ENCODE data around the gene SPINK1. TPM values are rescaled to one million over a fixed set of nuclear protein-coding genes. Genes with fewer than 3 reads are reported as not detected.
"Not testable (repeated sequence)": the region's sequence is repeated elsewhere in the genome, so short reads cannot be mapped to it uniquely, and the experiment has no call there.

Gene SPINK1
- total and polyA plus RNA-seq, 10 donors, result 0.38 to 7.1 (median 0.99) TPM; not detected in 5

- no peak overlapping the region for H3K27ac ChIP-seq
- no peaks in the 10 kb centered on the region for H3K27me3 ChIP-seq (replicated peaks in 1 of 7)
- no peaks in the 10 kb centered on the region for H3K9me3 ChIP-seq
- intact Hi-C loops (cut with DNase I; ENCODE audit: low total_unique reads), result no loop called here
- H3K4me3 ChIP-seq, result no peak overlapping the region
- H3K4me1 ChIP-seq, result no peaks in the 10 kb centered on the region
- H3K36me3 ChIP-seq, result no peaks in the 10 kb centered on the region
- no peak for TF ChIP-seq CTCF (IDR thresholded peaks at IDR 0.05 in 8 of 11, conservative IDR thresholded peaks at IDR 0.05 in 3 of 11)
- no peak for TF ChIP-seq POLR2A (IDR thresholded peaks at IDR 0.05)
- TF ChIP-seq POLR2AphosphoS5 (IDR thresholded peaks at IDR 0.05), result no peak
- DNase-seq, result no peak
Measured at GRCh38 chr5:147830035-147830434, 1.4 kb downstream of the SPINK1 start.

GRCh38 chr5:147827017-147827416, 4.5 kb downstream of the SPINK1 start:
- H3K27ac ChIP-seq; H3K27me3 ChIP-seq (replicated peaks in 1 of 7); DNase-seq; H3K9me3 ChIP-seq; H3K4me1 ChIP-seq; intact Hi-C loops (cut with DNase I; ENCODE audit: low total_unique reads); H3K4me3 ChIP-seq; H3K36me3 ChIP-seq: not testable (repeated sequence)
- 89 to 97% (median 92%) methylated on average over 5 of the region's 5 CpGs for WGBS, 5 donors

- 72 to 88% (median 83%) methylated on average over 2 of the region's 2 CpGs for whole genome bisulfite sequencing, 5 donors
- intact Hi-C loops (cut with DNase I; ENCODE audit: low total_unique reads), result no loop called here
- TF ChIP-seq CTCF (IDR thresholded peaks at IDR 0.05 in 8 of 11, conservative IDR thresholded peaks at IDR 0.05 in 3 of 11) (no peak), POLR2AphosphoS5 (IDR thresholded peaks at IDR 0.05) (no peak), POLR2A (IDR thresholded peaks at IDR 0.05) (no peak)
- Histone ChIP-seq H3K9me3 (no peaks in the 10 kb centered on the region), H3K27me3 (replicated peaks in 1 of 7) (peaks cover 0 to 7% (median 0%) of the 10 kb centered on the region in 7 donors), H3K4me1 (no peaks in the 10 kb centered on the region), H3K4me3 (no peak overlapping the region), H3K27ac (no peak overlapping the region), H3K36me3 (no peaks in the 10 kb centered on the region)
- DNase-seq, result no peak
Measured at GRCh38 chr5:147826361-147826760, 5.1 kb downstream of the SPINK1 start.

- H3K4me1 ChIP-seq, result no peaks in the 10 kb centered on the region
- H3K4me3 ChIP-seq, result no peak overlapping the region
- TF ChIP-seq CTCF (IDR thresholded peaks at IDR 0.05 in 8 of 11, conservative IDR thresholded peaks at IDR 0.05 in 3 of 11), result peak; percentile 13 to 80 (median 57)
- no peak for TF ChIP-seq POLR2AphosphoS5 (IDR thresholded peaks at IDR 0.05)
- TF ChIP-seq POLR2A (IDR thresholded peaks at IDR 0.05), result no peak
- 3 to 11% (median 11%) methylated on average over 4 of the region's 4 CpGs for WGBS, 5 donors
- no peak overlapping the region for H3K27ac ChIP-seq
- intact Hi-C loops (cut with DNase I; ENCODE audit: low total_unique reads), result loop anchor here (5.0 kb wide), 1 partner anchor 196 kb away; no protein-coding TSS in a partner anchor
- DNase-seq, result no peak
- no peaks in the 10 kb centered on the region for H3K36me3 ChIP-seq
- no peaks in the 10 kb centered on the region for H3K9me3 ChIP-seq
- peaks cover 0 to 7% (median 0%) of the 10 kb centered on the region in 7 donors for H3K27me3 ChIP-seq (replicated peaks in 1 of 7)
Measured at GRCh38 chr5:147822686-147823491, 8.6 kb downstream of the SPINK1 start.

- H3K4me3 ChIP-seq; DNase-seq; H3K36me3 ChIP-seq; H3K27ac ChIP-seq; H3K27me3 ChIP-seq (replicated peaks in 1 of 7); H3K9me3 ChIP-seq; H3K4me1 ChIP-seq: not testable (repeated sequence)
- WGBS, 5 donors, result 87 to 95% (median 92%) methylated on average over 3 of the region's 3 CpGs
- intact Hi-C loops (cut with DNase I; ENCODE audit: low total_unique reads), result loop anchor here (5.0 kb wide), 1 partner anchor 195 kb away; no protein-coding TSS in a partner anchor
Measured at GRCh38 chr5:147822222-147822621, 9.2 kb downstream of the SPINK1 start.

Data from spleen (tissue), 11 donors.